IMR-90 (cell line): Measurements from ENCODE around the gene ADORA2A. TPM values are rescaled to one million over a fixed set of nuclear protein-coding genes. Genes with fewer than 3 reads are reported as not detected.

Experiments
- ATAC-seq: fragments of 200-7000 bp; cut with Tn5 transposase; 2 replicates; pipeline ENCODE4 v1.9.1; 2020; ENCODE audit warnings: low read depth, mild to moderate bottlenecking, moderate library complexity
- BruUV-seq: library from RNA; stranded (reverse); fragments of 400-500 nt; replicated peaks from 2 replicates; lab custom pipeline; 2021; lab: Mats Ljungman, UMichigan
- CTCF ChIA-PET: fragments of 300-600 bp; formaldehyde crosslinking; extraction: SDS; loops from one replicate; lab custom pipeline; 2021; ENCODE audit warnings: antibody characterized with exemption; lab: Yijun Ruan, JAX
- POLR2A ChIA-PET: fragments of 300-600 bp; sonication (Branson Sonifier 250); formaldehyde crosslinking; loops from one replicate; lab custom pipeline; 2022; ENCODE audit warnings: antibody characterized with exemption; ENCODE audit not compliant: unreplicated experiment; lab: Charles Lee
- DNase-seq: peaks from one replicate; pipeline ENCODE4 v3.0.0; 2013
- H2AFZ ChIP-seq: replicated peaks from 2 replicates; pipeline ENCODE3; 2013; ENCODE audit warnings: low read length, mild to moderate bottlenecking; ENCODE audit not compliant: poor library complexity
- H2AK5ac ChIP-seq: 2 replicates; pipeline ENCODE4 v1.6.1; 2013; ENCODE audit warnings: low read depth, low read length, inconsistent platforms
- H2AK9ac ChIP-seq: replicated peaks from 2 replicates; pipeline ENCODE3; 2013; ENCODE audit warnings: mild to moderate bottlenecking, low read depth, low read length, moderate library complexity; ENCODE audit not compliant: poor library complexity
- H2BK120ac ChIP-seq: 2 replicates; pipeline ENCODE4 v1.6.1; 2013; ENCODE audit warnings: low read depth, low read length, inconsistent platforms
- H2BK15ac ChIP-seq: 3 replicates; pipeline ENCODE4 v1.6.1; 2013; ENCODE audit warnings: low read depth, low read length, inconsistent platforms
- H2BK20ac ChIP-seq: 2 replicates; pipeline ENCODE4 v1.6.1; 2013; ENCODE audit warnings: low read depth, mild to moderate bottlenecking, inconsistent platforms, low read length, moderate library complexity
- H2BK5ac ChIP-seq: 2 replicates; pipeline ENCODE4 v1.6.1; 2013; ENCODE audit warnings: mild to moderate bottlenecking, low read depth, low read length, inconsistent platforms; ENCODE audit not compliant: poor library complexity, severe bottlenecking
- H3K14ac ChIP-seq: replicated peaks from 2 replicates; pipeline ENCODE4 v1.6.1; 2013; ENCODE audit warnings: low read depth, low read length, inconsistent platforms
- H3K18ac ChIP-seq: 2 replicates; pipeline ENCODE4 v1.6.1; 2013; ENCODE audit warnings: low read depth, low read length, control low read depth
- H3K23ac ChIP-seq: 2 replicates; pipeline ENCODE4 v1.6.1; 2013; ENCODE audit warnings: low read depth, low read length, inconsistent platforms
- H3K27ac ChIP-seq: 2 replicates; pipeline ENCODE4 v1.5.1; 2013; ENCODE audit warnings: mild to moderate bottlenecking, control low read depth, low read length; ENCODE audit not compliant: insufficient read depth
- H3K27me3 ChIP-seq: 2 replicates; pipeline ENCODE4 v1.6.1; 2013; ENCODE audit warnings: low read length; ENCODE audit not compliant: control insufficient read depth, insufficient read depth
- H3K36me3 ChIP-seq: 2 replicates; pipeline ENCODE4 v1.6.1; 2013; ENCODE audit warnings: low read length, mixed read lengths; ENCODE audit not compliant: control insufficient read depth, insufficient read depth
- H3K4ac ChIP-seq: 2 replicates; pipeline ENCODE4 v1.6.1; 2013; ENCODE audit warnings: low read depth, low read length, inconsistent platforms
- H3K4me1 ChIP-seq: 2 replicates; pipeline ENCODE4 v1.6.1; 2013; ENCODE audit warnings: low read length, mixed read lengths; ENCODE audit not compliant: control insufficient read depth, insufficient read depth
- H3K4me2 ChIP-seq: 2 replicates; pipeline ENCODE4 v1.6.1; 2013; ENCODE audit warnings: low read depth, mild to moderate bottlenecking, control low read depth, low read length, moderate library complexity
- H3K4me3 ChIP-seq: 2 replicates; pipeline ENCODE4 v1.5.1; 2013; ENCODE audit warnings: low read depth, mild to moderate bottlenecking, control low read depth, low read length, moderate library complexity; ENCODE audit not compliant: insufficient read depth
- H3K56ac ChIP-seq: 2 replicates; pipeline ENCODE4 v1.6.1; 2013; ENCODE audit warnings: low read length, inconsistent platforms; ENCODE audit not compliant: insufficient read depth; ENCODE audit errors: extremely low read depth
- H3K79me1 ChIP-seq, 2 experiments: 2 replicates each; pipeline ENCODE4 v1.6.1; 2013; ENCODE audit warnings: low read length in 2 of 2, inconsistent platforms in 1 of 2, low read depth in 1 of 2
- H3K9ac ChIP-seq: 2 replicates; pipeline ENCODE4 v1.6.1; 2013; ENCODE audit warnings: low read depth, low read length, control low read depth
- H3K9me1 ChIP-seq: 2 replicates; pipeline ENCODE4 v1.6.1; 2013; ENCODE audit warnings: low read length, inconsistent platforms; ENCODE audit not compliant: insufficient read depth
- H3K9me3 ChIP-seq: 2 replicates; pipeline ENCODE4 v1.6.1; 2013; ENCODE audit warnings: low read length; ENCODE audit not compliant: control insufficient read depth, insufficient read depth
- H4K20me1 ChIP-seq: 2 replicates; pipeline ENCODE4 v1.6.1; 2013; ENCODE audit warnings: low read length, inconsistent platforms; ENCODE audit not compliant: insufficient read depth
- H4K5ac ChIP-seq: 2 replicates; pipeline ENCODE4 v1.6.1; 2013; ENCODE audit warnings: mild to moderate bottlenecking, low read depth, low read length, control low read depth
- H4K8ac ChIP-seq, 2 experiments: 2 replicates each; pipeline ENCODE4 v1.6.1; 2013; ENCODE audit warnings: low read depth in 2 of 2, low read length in 2 of 2, control low read depth in 1 of 2, inconsistent platforms in 1 of 2
- H4K91ac ChIP-seq: 2 replicates; pipeline ENCODE4 v1.6.1; 2013; ENCODE audit warnings: low read depth, low read length, inconsistent platforms; ENCODE audit not compliant: insufficient read depth
- BHLHE40 ChIP-seq: fragments of 150-350 bp; IDR thresholded peaks from 2 replicates; pipeline ENCODE4 v1.6.1; 2016; ENCODE audit warnings: mild to moderate bottlenecking, low read depth, low read length
- CEBPB ChIP-seq: IDR thresholded peaks from 2 replicates; pipeline ENCODE4 v1.6.1; 2012; ENCODE audit warnings: low read depth, low read length, improper control_type of control experiment
- CHD1 ChIP-seq: IDR thresholded peaks from 2 replicates; pipeline ENCODE4 v1.6.1; 2012; ENCODE audit warnings: low read depth, low read length, improper control_type of control experiment
- CTCF ChIP-seq: conservative IDR thresholded peaks from 2 replicates; pipeline ENCODE4 v1.5.1; 2012; ENCODE audit warnings: mild to moderate bottlenecking, low read depth, low read length, improper control_type of control experiment
- ELK1 ChIP-seq: fragments of 150-350 bp; IDR thresholded peaks from 2 replicates; pipeline ENCODE4 v1.6.1; 2016; ENCODE audit warnings: low read depth, mild to moderate bottlenecking, low read length, moderate library complexity, borderline replicate concordance
- FOS ChIP-seq: fragments of 150-350 bp; IDR thresholded peaks from 2 replicates; pipeline ENCODE4 v1.6.1; 2016; ENCODE audit warnings: low read depth, low read length
- MAFK ChIP-seq: IDR thresholded peaks from 2 replicates; pipeline ENCODE4 v1.6.1; 2012; ENCODE audit warnings: low read depth, low read length, improper control_type of control experiment
- MAZ ChIP-seq: IDR thresholded peaks from 2 replicates; pipeline ENCODE4 v1.6.1; 2012; ENCODE audit warnings: low read depth, mild to moderate bottlenecking, low read length, improper control_type of control experiment, moderate library complexity, borderline replicate concordance
- MXI1 ChIP-seq: IDR thresholded peaks from 2 replicates; pipeline ENCODE4 v1.6.1; 2012; ENCODE audit warnings: low read depth, mild to moderate bottlenecking, low read length, moderate library complexity, borderline replicate concordance
- NFE2L2 ChIP-seq: fragments of 150-350 bp; IDR thresholded peaks from 2 replicates; pipeline ENCODE4 v1.6.1; 2016; ENCODE audit warnings: low read depth, mild to moderate bottlenecking, low read length
- RAD21 ChIP-seq: IDR thresholded peaks from 2 replicates; pipeline ENCODE4 v1.6.1; 2012; ENCODE audit warnings: low read length, improper control_type of control experiment
- RCOR1 ChIP-seq: IDR thresholded peaks from 2 replicates; pipeline ENCODE4 v1.6.1; 2012; ENCODE audit warnings: mild to moderate bottlenecking, low read length, improper control_type of control experiment; ENCODE audit not compliant: insufficient replicate concordance
- RFX5 ChIP-seq: IDR thresholded peaks from 2 replicates; pipeline ENCODE4 v1.8.0; 2012; ENCODE audit warnings: low read depth, mild to moderate bottlenecking, low read length, moderate library complexity
- SMC3 ChIP-seq: fragments of 150-350 bp; IDR thresholded peaks from 2 replicates; pipeline ENCODE4 v1.6.1; 2016; ENCODE audit warnings: low read depth, mild to moderate bottlenecking, antibody characterized with exemption, low read length, moderate library complexity
- USF2 ChIP-seq: fragments of 150-350 bp; IDR thresholded peaks from 2 replicates; pipeline ENCODE4 v1.6.1; 2017; ENCODE audit warnings: mild to moderate bottlenecking, antibody characterized with exemption, low read length, low read depth
- WGBS, 2 experiments: methylation state at CpG; one replicate each; pipeline versions ENCODE4 v1.1.5 to v1.1.7; 2013; ENCODE audit warnings: missing lambda C conversion rate in 2 of 2; ENCODE audit not compliant: insufficient read length in 1 of 2; ENCODE audit errors: extremely low coverage in 2 of 2; 5-methylcytosine and 5-hydroxymethylcytosine counted together
- dilution Hi-C: fragments of 300-500 bp; cut with HindIII; formaldehyde crosslinking; loops from one replicate; pipeline ENCODE4 v1.14.3; 2018; ENCODE audit warnings: low sequenced_read_pairs; ENCODE audit not compliant: unreplicated experiment
- in situ Hi-C: fragments of 300-500 bp; cut with MboI; formaldehyde crosslinking; loops from 3 replicates; pipeline ENCODE4 v1.14.3; 2019; ENCODE audit warnings: low sequenced_read_pairs, inconsistent platforms, mixed read lengths
- intact Hi-C: fragments of 100-400 bp; cut with micrococcal nuclease; formaldehyde crosslinking; loops from 2 replicates; pipeline ENCODE4 v1.10.0; 2022
- polyA plus RNA-seq, 3 experiments: library from polyadenylated mRNA; depleted of rRNA; stranded (reverse); fragments of >200 nt; gene quantifications; 2 replicates each; pipeline ENCODE4 v1.2.3, GENCODE V29; 2012; ENCODE audit warnings: low replicate concordance in 1 of 3
- total RNA-seq: library from RNA; depleted of rRNA; stranded (reverse); fragments of >200 nt; gene quantifications from 2 replicates; pipeline ENCODE4 v1.2.3, GENCODE V29; 2012

Gene ADORA2A
- total and polyA plus RNA-seq, 2 of the 4 experiments (the other 2 are of a cell fraction): 0.36 to 1.1 TPM

GRCh38 chr22:24410110-24410856 is 17.1 kb upstream of the ADORA2A start:
- no peak overlapping the region for H3K9ac ChIP-seq
- peaks cover 42% of the 10 kb centered on the region for H3K9me1 ChIP-seq
- H3K36me3 ChIP-seq: peaks cover 21% of the 10 kb centered on the region; the same call in 1 of the 2 replicates
- ATAC-seq: peak; percentile 67
- no peak overlapping the region for H2BK120ac ChIP-seq
- H3K27ac ChIP-seq: no peak overlapping the region
- no peak overlapping the region for H3K4me2 ChIP-seq
- no peak overlapping the region for H3K18ac ChIP-seq
- dilution Hi-C loops: no loop called here
- no peak overlapping the region for H2BK15ac ChIP-seq
- peaks cover 32% of the 10 kb centered on the region for H3K4me1 ChIP-seq
- intact Hi-C loops: no loop called here
- peak overlapping the region; percentile 62 for H2AK9ac ChIP-seq
- no peaks in the 10 kb centered on the region for H3K9me3 ChIP-seq
- H4K91ac ChIP-seq: no peak overlapping the region
- no peak overlapping the region for H3K56ac ChIP-seq
- no peak overlapping the region for H2BK5ac ChIP-seq
- DNase-seq: peak; percentile 58
- BruUV-seq: no TSS peak
- no peak overlapping the region for H4K5ac ChIP-seq
- CTCF ChIA-PET: no interaction called here
- H2AFZ ChIP-seq: no peak overlapping the region
- no peak overlapping the region for H4K8ac ChIP-seq
- no peak overlapping the region for H3K14ac ChIP-seq
- no peak overlapping the region for H2BK20ac ChIP-seq
- in situ Hi-C loops: no loop called here
- POLR2A ChIA-PET: no interaction called here
- H3K4me3 ChIP-seq: no peak overlapping the region
- peaks cover 43 to 71% of the 10 kb centered on the region in 2 experiments for H3K79me1 ChIP-seq
- peak overlapping the region; percentile 40; the same call in 1 of the 2 replicates for H2AK5ac ChIP-seq
- no peak overlapping the region for H3K4ac ChIP-seq
- WGBS, 2 experiments: 80% methylated on average over 3 of the region's 8 CpGs; no CpG with 5 or more reads in 1 of the 2 experiments
- H3K27me3 ChIP-seq: no peaks in the 10 kb centered on the region
- H4K20me1 ChIP-seq: peaks cover 28% of the 10 kb centered on the region
- H3K23ac ChIP-seq: 0 out of 2 replicates have a peak overlapping the region, but pooled peaks have one; percentile 2
- TF ChIP-seq MAZ (no peak), BHLHE40 (no peak), SMC3 (no peak), CHD1 (no peak), NFE2L2 (no peak), RAD21 (no peak), MXI1 (no peak), FOS (no peak), ELK1 (no peak), RCOR1 (no peak), USF2 (no peak), RFX5 (no peak), CTCF (no peak), MAFK (no peak), CEBPB (no peak)
